ENCODE measurements around the gene KMT2B. TPM values are rescaled to one million over a fixed set of nuclear protein-coding genes. Genes with fewer than 3 reads are reported as not detected.

Gene KMT2B
- total and polyA plus RNA-seq, 2 of the 8 experiments (the other 6 are each of a cell fraction or from before 2014, with no cell fraction given): 26.7 to 38.6 TPM

DNA sequence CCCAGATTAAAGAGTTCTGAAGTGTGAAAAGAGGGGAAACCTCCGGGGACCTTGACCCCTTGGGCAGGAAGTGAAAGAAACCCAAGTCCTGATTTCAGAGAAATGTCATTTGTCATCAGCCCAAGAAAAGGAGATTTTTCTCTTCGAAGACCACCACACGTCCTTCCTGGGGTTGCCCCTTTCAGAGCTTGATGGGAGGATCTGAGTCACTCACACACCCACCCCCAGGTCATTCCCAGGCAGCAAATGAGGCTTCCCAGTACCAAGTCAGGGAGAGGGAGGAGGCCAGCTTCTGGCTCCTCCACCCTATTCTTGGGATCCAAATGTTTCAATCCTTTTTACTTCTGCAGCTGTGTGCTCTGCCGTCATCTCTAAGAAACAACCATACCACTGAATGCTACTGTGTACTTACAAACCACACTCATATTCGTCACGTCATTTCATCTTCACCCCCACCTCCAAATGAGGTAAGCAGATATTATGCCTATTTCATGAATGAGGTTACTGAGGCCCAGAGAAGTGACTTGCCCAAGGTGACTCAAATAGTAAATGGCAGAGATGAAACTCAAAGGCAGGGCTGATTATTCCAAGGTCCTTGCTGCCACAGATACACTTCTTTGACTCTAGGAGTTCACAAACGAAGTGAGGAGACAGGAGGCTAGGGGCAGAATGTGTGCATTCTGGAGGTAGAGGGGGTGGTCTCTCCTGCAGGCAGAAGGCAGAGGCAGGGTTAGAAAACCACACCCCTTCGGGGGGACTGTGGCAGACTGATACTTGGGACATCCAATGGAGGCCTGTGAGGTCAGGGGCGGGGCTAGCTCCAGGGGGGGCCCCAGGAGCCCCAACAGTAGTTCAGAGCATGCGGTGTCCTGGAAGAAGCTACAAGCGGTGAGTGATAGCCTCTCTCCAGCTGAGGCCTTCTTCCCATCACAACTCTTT, 5.0 kb upstream of the KMT2B start (continued):
- TF ChIP-seq CHD7 (IDR thresholded peaks at IDR 0.05; ENCODE audit: insufficient replicate concordance, low read length) (no peak), HDAC6 (IDR thresholded peaks at IDR 0.05; ENCODE audit: low read depth, low read length) (no peak), RNF2 (IDR thresholded peaks at IDR 0.05; ENCODE audit: borderline replicate concordance, low read depth, low read length, missing control alignments, poor library complexity, severe bottlenecking) (no peak), SUZ12 (IDR thresholded peaks at IDR 0.05; ENCODE audit: low read length) (no peak), GABPA (IDR thresholded peaks at IDR 0.05; ENCODE audit: borderline replicate concordance, insufficient read depth, low read length) (no peak), GTF2F1 (IDR thresholded peaks at IDR 0.05; ENCODE audit: borderline replicate concordance, low read depth, low read length) (no peak), SAP30 (IDR thresholded peaks at IDR 0.05; ENCODE audit: insufficient read depth, insufficient replicate concordance, low read length) (no peak)

Data from H1 (cell line).